HepG2 (cell line): ENCODE data around the gene RGS19. TPM values are rescaled to one million over a fixed set of nuclear protein-coding genes. Genes with fewer than 3 reads are reported as not detected.

Experiments
- BCLAF1 ChIP-seq: fragments of 450-650 bp; IDR thresholded peaks from 2 replicates; pipeline ENCODE4 v1.6.1; 2017; ENCODE audit warnings: mild to moderate bottlenecking
- FOXA3 ChIP-seq: IDR thresholded peaks from 2 replicates; pipeline ENCODE4 v1.6.1; 2016; ENCODE audit warnings: missing genetic modification reagents, missing compliant biosample characterization
- HDAC2 ChIP-seq: sonication (generic); formaldehyde crosslinking; IDR thresholded peaks from 2 replicates; pipeline ENCODE4 v1.4.0; 2020; ENCODE audit warnings: missing genetic modification reagents
- HOXA7 ChIP-seq: sonication (generic); formaldehyde crosslinking; IDR thresholded peaks from 2 replicates; pipeline ENCODE4 v1.8.1; 2022; ENCODE audit warnings: mild to moderate bottlenecking, missing genetic modification reagents, moderate library complexity
- MIER3 ChIP-seq: IDR thresholded peaks from 2 replicates; pipeline ENCODE4 v1.6.1; 2016; ENCODE audit warnings: missing compliant biosample characterization, borderline replicate concordance
- MIXL1 ChIP-seq: IDR thresholded peaks from 2 replicates; pipeline ENCODE4 v1.6.1; 2016
- NFIB ChIP-seq: sonication (generic); formaldehyde crosslinking; IDR thresholded peaks from 2 replicates; pipeline ENCODE4 v1.9.0; 2021; ENCODE audit warnings: missing genetic modification reagents, mild to moderate bottlenecking, borderline replicate concordance
- NFKB2 ChIP-seq: sonication (generic); formaldehyde crosslinking; IDR thresholded peaks from 2 replicates; pipeline ENCODE4 v1.4.0; 2020; ENCODE audit warnings: missing genetic modification reagents, borderline replicate concordance
- PCBP1 ChIP-seq: fragments of 200-400 bp; formaldehyde crosslinking; IDR thresholded peaks from 2 replicates; pipeline ENCODE4 v1.6.1; 2017; ENCODE audit warnings: mild to moderate bottlenecking, low read depth, low read length, borderline replicate concordance
- PHF8 ChIP-seq: sonication (generic); formaldehyde crosslinking; IDR thresholded peaks from 2 replicates; pipeline ENCODE4 v1.5.0; 2020; ENCODE audit warnings: missing genetic modification reagents
- RARG ChIP-seq: sonication (generic); formaldehyde crosslinking; IDR thresholded peaks from 2 replicates; pipeline ENCODE4 v1.4.0; 2020; ENCODE audit warnings: low read depth, mild to moderate bottlenecking, missing genetic modification reagents
- RELA ChIP-seq: sonication (generic); formaldehyde crosslinking; IDR thresholded peaks from 2 replicates; pipeline ENCODE4 v1.4.0; 2020; ENCODE audit warnings: missing genetic modification reagents
- REPIN1 ChIP-seq: sonication (generic); formaldehyde crosslinking; IDR thresholded peaks from 2 replicates; pipeline ENCODE4 v1.8.0; 2022; ENCODE audit warnings: missing genetic modification reagents, low read depth, mild to moderate bottlenecking, borderline replicate concordance
- RXRB ChIP-seq: IDR thresholded peaks from 2 replicates; pipeline ENCODE4 v1.6.1; 2016; ENCODE audit warnings: borderline replicate concordance, missing genetic modification reagents, missing compliant biosample characterization
- SIN3A ChIP-seq: IDR thresholded peaks from 2 replicates; pipeline ENCODE4 v1.6.1; 2011; ENCODE audit warnings: low read depth, mild to moderate bottlenecking, control low read depth, low read length, borderline replicate concordance
- SOX5 ChIP-seq: IDR thresholded peaks from 2 replicates; pipeline ENCODE4 v1.6.1; 2016; ENCODE audit warnings: borderline replicate concordance
- TFAP4 ChIP-seq: sonication (generic); IDR thresholded peaks from 2 replicates; pipeline ENCODE4 v1.6.1; 2016; ENCODE audit warnings: low read depth, borderline replicate concordance
- THRA ChIP-seq: sonication (generic); formaldehyde crosslinking; IDR thresholded peaks from 2 replicates; pipeline ENCODE4 v1.4.0; 2020; ENCODE audit warnings: missing genetic modification reagents, borderline replicate concordance
- ZBTB42 ChIP-seq: sonication (generic); formaldehyde crosslinking; IDR thresholded peaks from 2 replicates; pipeline ENCODE4 v1.5.0; 2020; ENCODE audit warnings: mild to moderate bottlenecking, missing genetic modification reagents
- ZBTB7A ChIP-seq: sonication (generic); formaldehyde crosslinking; IDR thresholded peaks from 2 replicates; pipeline ENCODE4 v1.8.0; 2022; ENCODE audit warnings: mild to moderate bottlenecking, missing genetic modification reagents
- ZMAT3 ChIP-seq: sonication (generic); formaldehyde crosslinking; conservative IDR thresholded peaks from 2 replicates; pipeline ENCODE4 v1.7.0; 2021; ENCODE audit warnings: missing genetic modification reagents
- ZNF224 ChIP-seq: sonication (generic); formaldehyde crosslinking; IDR thresholded peaks from 2 replicates; pipeline ENCODE4 v1.5.0; 2020; ENCODE audit warnings: mild to moderate bottlenecking, missing genetic modification reagents
- ZNF263 ChIP-seq: sonication (generic); formaldehyde crosslinking; IDR thresholded peaks from 2 replicates; pipeline ENCODE4 v1.4.0; 2020; ENCODE audit warnings: missing genetic modification reagents
- ZNF83 ChIP-seq: sonication (generic); formaldehyde crosslinking; IDR thresholded peaks from 2 replicates; pipeline ENCODE4 v1.4.0; 2020; ENCODE audit warnings: missing genetic modification reagents, mild to moderate bottlenecking, borderline replicate concordance
- ZNF879 ChIP-seq: sonication (generic); formaldehyde crosslinking; IDR thresholded peaks from 2 replicates; pipeline ENCODE4 v1.8.1; 2023; ENCODE audit warnings: missing genetic modification reagents
- ZSCAN30 ChIP-seq: sonication (generic); formaldehyde crosslinking; IDR thresholded peaks from 2 replicates; pipeline ENCODE4 v1.5.0; 2020; ENCODE audit warnings: mild to moderate bottlenecking, missing genetic modification reagents
- polyA plus RNA-seq, 8 experiments: library from polyadenylated mRNA; depleted of rRNA in 3 of 8; stranded (reverse) in 7 of 8; unstranded in 1 of 8; fragments of >200 nt; fragmentation: Illumina TruSeq in 4 of 8; extraction: Trizol in 4 of 8; gene quantifications; 2 replicates each; pipeline versions ENCODE4 v1.2.1 to v1.2.3, GENCODE V29; 2011 to 2016; ENCODE audit warnings: low read depth in 4 of 8, missing spikeins in 1 of 8, mixed read lengths in 1 of 8; ENCODE audit not compliant: insufficient read depth in 1 of 8
- total RNA-seq, 5 experiments: library from RNA; depleted of rRNA; stranded (reverse); fragments of >200 nt; fragmentation: Illumina TruSeq; extraction: Trizol; gene quantifications; 2 replicates each; pipeline ENCODE4 v1.2.3, GENCODE V29; 2016; ENCODE audit warnings: low read depth in 1 of 5

The RGS19 gene
- total and polyA plus RNA-seq, 2 of the 13 experiments (the other 11 are each of a cell fraction or from before 2014, with no cell fraction given) = 10.7 to 11.9 TPM

GRCh38 chr20:64057628-64058498 is 21.5 kb downstream of the RGS19 start (continued):
- 0 out of 2 replicates have a peak, but pooled peaks have one; percentile 23 for TF ChIP-seq NFIB (CRISPR knock-in tag)
- TF ChIP-seq REPIN1 = peak; percentile 70; the same call in 1 of the 2 replicates
- no peak for TF ChIP-seq HOXA7 (CRISPR knock-in tag)
- peak; percentile 43; the same call in 1 of the 2 replicates for TF ChIP-seq RELA (CRISPR knock-in tag)
- TF ChIP-seq ZNF879 (CRISPR knock-in tag) = no peak; the same call in 1 of the 2 replicates
- TF ChIP-seq TFAP4 = peak; percentile 87
- peak; percentile 26; the same call in 1 of the 2 replicates for TF ChIP-seq PHF8 (CRISPR knock-in tag)
- peak; percentile 97 for TF ChIP-seq ZBTB7A (CRISPR knock-in tag)
- peak; percentile 20; the same call in 1 of the 2 replicates for TF ChIP-seq MIER3
- peak; percentile 88; the same call in 1 of the 2 replicates for TF ChIP-seq NFKB2
- TF ChIP-seq BCLAF1 = no peak
- peak; percentile 54 for TF ChIP-seq FOXA3 (CRISPR knock-in tag)
- peak; percentile 86; the same call in 1 of the 2 replicates for TF ChIP-seq PCBP1
- 0 out of 2 replicates have a peak, but pooled peaks have one; percentile 4 for TF ChIP-seq ZBTB42 (CRISPR knock-in tag)
- peak; percentile 43; the same call in 1 of the 2 replicates for TF ChIP-seq HDAC2
- TF ChIP-seq ZNF263 (CRISPR knock-in tag) = peak; percentile 37; the same call in 1 of the 2 replicates
- peak; percentile 28; the same call in 1 of the 2 replicates for TF ChIP-seq ZNF224
- peak; percentile 52; the same call in 1 of the 2 replicates for TF ChIP-seq MIXL1
- no peak for TF ChIP-seq RARG
- TF ChIP-seq ZNF83 (CRISPR knock-in tag) = no peak
- peak; percentile 63; the same call in 1 of the 2 replicates for TF ChIP-seq RXRB (CRISPR knock-in tag)
- TF ChIP-seq SIN3A = no peak; the same call in 1 of the 2 replicates
- no peak for TF ChIP-seq SOX5
- no peak for TF ChIP-seq ZMAT3
- TF ChIP-seq ZSCAN30 = no peak
- peak; percentile 56 for TF ChIP-seq THRA (CRISPR knock-in tag)
